ENCODE results near the gene MAPK10.

DNA sequence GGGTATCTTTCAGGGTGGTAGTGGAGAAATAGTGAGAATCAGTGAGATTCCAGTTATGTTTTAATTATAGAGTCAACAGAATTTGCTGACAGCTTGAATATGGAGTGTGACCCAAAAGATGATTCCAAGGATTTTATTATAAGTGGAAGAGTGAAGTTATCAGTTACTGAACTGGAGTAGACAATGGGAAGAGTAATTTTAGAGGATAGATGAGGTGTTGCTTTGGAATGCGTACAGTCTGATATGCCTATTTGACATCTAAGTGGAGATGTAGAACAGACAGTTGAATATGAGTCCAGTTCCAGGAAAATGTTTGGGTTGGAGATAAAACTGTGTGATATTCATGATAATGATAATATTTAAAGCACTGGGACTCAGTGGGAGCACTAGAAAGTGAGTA lies 174.2 kb downstream of the MAPK10 start:
- TF ChIP-seq, protein P1, sequence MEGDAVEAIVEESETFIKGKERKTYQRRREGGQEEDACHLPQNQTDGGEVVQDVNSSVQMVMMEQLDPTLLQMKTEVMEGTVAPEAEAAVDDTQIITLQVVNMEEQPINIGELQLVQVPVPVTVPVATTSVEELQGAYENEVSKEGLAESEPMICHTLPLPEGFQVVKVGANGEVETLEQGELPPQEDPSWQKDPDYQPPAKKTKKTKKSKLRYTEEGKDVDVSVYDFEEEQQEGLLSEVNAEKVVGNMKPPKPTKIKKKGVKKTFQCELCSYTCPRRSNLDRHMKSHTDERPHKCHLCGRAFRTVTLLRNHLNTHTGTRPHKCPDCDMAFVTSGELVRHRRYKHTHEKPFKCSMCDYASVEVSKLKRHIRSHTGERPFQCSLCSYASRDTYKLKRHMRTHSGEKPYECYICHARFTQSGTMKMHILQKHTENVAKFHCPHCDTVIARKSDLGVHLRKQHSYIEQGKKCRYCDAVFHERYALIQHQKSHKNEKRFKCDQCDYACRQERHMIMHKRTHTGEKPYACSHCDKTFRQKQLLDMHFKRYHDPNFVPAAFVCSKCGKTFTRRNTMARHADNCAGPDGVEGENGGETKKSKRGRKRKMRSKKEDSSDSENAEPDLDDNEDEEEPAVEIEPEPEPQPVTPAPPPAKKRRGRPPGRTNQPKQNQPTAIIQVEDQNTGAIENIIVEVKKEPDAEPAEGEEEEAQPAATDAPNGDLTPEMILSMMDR (conservative IDR thresholded peaks at IDR 0.05): no peak
- no peak for TF ChIP-seq ZFX (IDR thresholded peaks at IDR 0.05)

Data from C4-2B (cell line).